Left cardiac atrium (tissue), 4 donors: ENCODE measurements around the gene KLRF1. TPM values are rescaled to one million over a fixed set of nuclear protein-coding genes. Genes with fewer than 3 reads are reported as not detected.

Source experiments
- ATAC-seq, 2 donors: fragments of 200-7000 bp; cut with Tn5 transposase; one replicate each; pipeline ENCODE4 v1.9.1; 2020; ENCODE audit warnings: mild to moderate bottlenecking in 2 of 2, moderate library complexity in 2 of 2
- DNase-seq: peaks from one replicate; pipeline ENCODE4 v3.0.0-alpha.2; 2020
- intact Hi-C, 2 donors: fragments of 100-400 bp; cut with DNase I; formaldehyde crosslinking; loops; one replicate each; pipeline versions ENCODE4 v1.14.1 to v1.15.1; 2022 to 2023
- long read RNA-seq: library from polyadenylated mRNA; unstranded; transcript quantifications from one replicate; pipeline ENCODE4 v2.0.0, GENCODE V29; 2021
- total RNA-seq, 2 donors: library from RNA; stranded (reverse); fragmentation: NEBNext Ultra II Directional; extraction: Animal tissue kit (Norgen Biotek cat#: 25700); gene quantifications; one replicate each; pipeline ENCODE4 v1.2.1, GENCODE V29; 2021
- donor health status: DM: no; HTN: yes; CAD: no.
- donor health status: DM: no; HTN: yes; CAD: no; lungs with severe emphysema.
- donor health status: DM: yes; HTN: yes; CAD: no.
- donor health status: Dilated cardiomyopathy.

Gene KLRF1
- under 1 TPM; 0.27 to 0.31 TPM for total RNA-seq
- long read RNA-seq: 0 reads

DNA sequence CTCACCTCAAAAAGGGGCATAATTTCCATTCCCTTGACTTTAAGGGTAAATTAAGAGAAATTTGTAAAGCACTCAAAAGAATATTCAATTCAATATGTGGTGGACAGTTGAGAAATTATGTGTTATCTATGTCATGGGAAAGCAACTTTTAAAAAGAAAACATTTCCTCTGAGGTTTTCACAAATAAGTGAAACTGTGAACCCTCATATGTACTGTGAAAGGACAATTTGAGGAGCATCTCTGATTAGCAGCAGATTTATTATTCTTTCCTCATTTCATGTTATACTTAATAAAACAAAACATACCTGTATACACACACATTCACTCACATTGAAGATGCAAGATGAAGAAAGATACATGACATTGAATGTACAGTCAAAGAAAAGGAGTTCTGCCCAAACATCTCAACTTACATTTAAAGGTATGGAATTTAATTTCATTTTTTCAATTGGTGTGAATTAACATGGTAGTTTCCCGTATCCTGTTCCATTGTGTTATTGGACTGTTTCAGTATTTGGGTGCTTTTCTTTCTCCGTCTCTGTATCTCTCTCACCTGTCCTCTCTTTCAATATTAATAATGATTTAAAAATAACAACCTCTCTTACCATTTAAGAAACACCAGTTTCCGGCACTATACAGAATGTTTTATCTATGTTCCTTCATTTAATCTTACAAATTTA lies at the start of gene KLRF1:
KLRF1 (plus strand) TSS at position 273 of the 680 bp plus-strand sequence; CDS start at position 337, 64 bp downstream.
- intact Hi-C loops: no loop called here
- ATAC-seq (no peak), DNase-seq (no peak)

- intact Hi-C loops: no loop called here
- ATAC-seq (no peak), DNase-seq (no peak)
Measured at GRCh38 chr12:9779209-9779608, 48.1 kb upstream of the KLRF1 start.

DNA sequence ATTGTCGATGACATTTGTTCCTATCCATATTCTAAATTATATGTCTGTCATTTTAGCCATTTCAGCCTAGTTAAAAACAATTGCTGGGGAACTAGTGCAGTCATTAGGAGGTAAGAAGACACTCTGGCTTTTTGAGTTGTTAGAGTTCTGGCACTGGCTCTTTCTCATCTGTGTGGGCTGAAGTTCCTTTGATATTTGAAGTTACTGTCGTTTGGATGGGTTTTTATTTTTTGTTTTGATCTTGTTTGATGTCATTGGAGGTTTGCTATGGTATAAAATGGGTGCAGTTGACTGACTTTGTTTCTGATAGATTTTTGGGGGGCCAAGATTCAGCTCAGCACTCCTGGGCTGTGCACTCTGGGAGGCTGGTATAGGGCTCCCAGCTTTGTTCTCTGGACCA lies 45.9 kb upstream of the KLRF1 start:
- DNase-seq: no peak
- ATAC-seq: no peak
- intact Hi-C loops: no loop called here

DNA sequence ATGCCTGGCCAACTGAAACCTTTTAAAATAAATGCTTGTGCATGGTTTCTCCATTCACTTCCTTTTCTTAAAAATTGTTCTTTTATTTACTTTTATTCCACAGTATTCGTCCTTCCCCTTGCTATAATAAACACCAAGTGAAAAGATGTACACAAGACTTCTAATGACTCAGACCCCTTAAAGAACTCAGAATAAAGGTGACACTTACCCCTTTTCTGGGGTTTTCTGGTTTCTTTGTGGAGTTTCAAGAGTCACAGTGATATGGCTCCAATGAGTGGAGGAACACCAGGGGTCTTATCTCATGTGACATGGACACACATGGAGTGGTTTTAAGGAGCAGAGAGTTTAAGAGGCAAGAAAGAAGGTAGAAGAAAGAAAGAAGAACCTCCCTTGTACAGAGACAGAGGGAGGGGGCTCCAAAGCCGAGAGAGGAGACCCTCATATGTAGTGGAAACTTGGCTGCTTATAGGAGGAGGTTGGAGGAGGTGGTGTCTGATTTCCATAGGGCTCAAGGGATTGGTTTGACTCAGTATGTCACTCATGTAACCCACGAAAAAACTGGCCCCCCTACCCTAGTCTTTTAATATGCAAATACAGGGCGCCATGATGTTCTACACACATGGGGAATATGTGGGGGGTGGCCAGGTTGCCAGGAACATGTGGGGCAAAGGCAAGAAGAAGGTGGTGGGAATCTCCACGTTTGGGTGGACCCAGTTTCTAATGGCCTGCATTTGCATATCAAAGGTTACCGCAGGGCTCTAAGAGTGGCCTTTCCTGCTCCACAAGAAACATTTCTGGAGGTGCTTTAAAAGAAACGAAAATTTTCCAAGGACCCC lies 44.5 kb upstream of the KLRF1 start:
- DNase-seq: no peak
- ATAC-seq: no peak
- intact Hi-C loops: no loop called here

- DNase-seq: no peak
- no peak for ATAC-seq
- intact Hi-C loops: no loop called here
Measured at GRCh38 chr12:9784326-9784725, 43.0 kb upstream of the KLRF1 start.

- DNase-seq (no peak), ATAC-seq (no peak)
- intact Hi-C loops: no loop called here
Measured at GRCh38 chr12:9784816-9785215, 42.5 kb upstream of the KLRF1 start.

- ATAC-seq: no peak
- intact Hi-C loops: no loop called here
- DNase-seq: no peak
Measured at GRCh38 chr12:9786726-9787717, 40.3 kb upstream of the KLRF1 start.

DNA sequence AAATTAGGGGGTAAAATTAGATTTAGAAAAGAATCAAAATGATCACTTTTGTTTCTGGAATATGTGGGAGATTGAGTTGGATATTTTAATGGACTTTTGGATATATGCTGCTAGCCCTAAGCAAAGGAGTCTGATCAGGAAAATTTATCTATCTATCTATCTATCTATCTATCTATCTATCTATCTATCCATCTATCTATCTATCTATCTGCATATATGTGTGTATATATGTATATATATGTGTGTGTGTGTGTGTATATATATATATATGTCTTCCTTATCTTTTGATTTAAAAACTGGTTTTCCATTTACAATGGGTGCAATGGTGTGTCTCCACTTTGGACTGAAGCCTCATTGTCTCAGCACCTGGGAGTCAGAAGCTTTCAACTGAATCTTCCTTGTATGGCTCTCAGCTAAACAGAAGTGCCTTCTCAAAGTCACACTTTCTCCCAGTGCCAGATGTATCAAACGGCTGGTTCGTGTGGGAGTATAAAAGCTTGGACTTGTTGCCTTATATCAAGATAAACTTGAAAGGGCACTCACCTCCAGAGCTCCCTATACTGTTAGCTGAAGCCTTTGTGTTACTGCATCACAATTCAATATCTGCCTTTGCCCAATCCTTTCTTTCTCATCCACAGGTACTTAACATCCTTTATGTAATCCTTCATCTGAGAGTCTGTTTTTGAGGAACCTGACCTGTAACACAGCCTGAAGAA lies 34.9 kb upstream of the KLRF1 start:
- DNase-seq: no peak
- intact Hi-C loops: no loop called here

GRCh38 chr12:9792961-9793617 lies 34.2 kb upstream of the KLRF1 start:
- DNase-seq (no peak), ATAC-seq (no peak)
- intact Hi-C loops: no loop called here

More for the DNA sequence above, 34.9 kb upstream of the KLRF1 start:
- ATAC-seq: no peak

GRCh38 chr12:9793779-9794395 lies 33.4 kb upstream of the KLRF1 start:
- ATAC-seq: no peak
- intact Hi-C loops: no loop called here
- DNase-seq: no peak

GRCh38 chr12:9794484-9795093 lies 32.7 kb upstream of the KLRF1 start:
- no peak for DNase-seq
- no peak for ATAC-seq
- intact Hi-C loops: loop anchor here in 1 of 2 donors (5.0 kb wide), 1 partner anchor 42 kb away; no protein-coding TSS in a partner anchor

DNA sequence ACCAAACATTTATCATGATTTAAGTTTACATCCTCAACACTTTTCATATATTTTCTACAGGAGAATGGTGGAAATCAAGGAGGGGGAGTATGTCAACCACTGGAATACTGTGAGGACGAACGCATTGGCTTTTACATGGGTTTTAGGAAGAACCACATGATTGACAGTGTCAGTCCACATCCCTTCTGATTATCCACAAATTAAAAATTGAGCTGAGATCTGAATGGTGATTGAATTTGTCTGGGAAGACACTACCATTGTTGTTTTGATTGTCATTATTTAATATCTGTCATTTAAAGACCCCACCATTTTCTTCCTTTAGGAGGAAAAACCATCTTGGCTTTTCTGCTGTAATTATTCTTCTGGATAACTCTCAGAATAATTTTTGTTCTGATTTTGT lies 31.3 kb upstream of the KLRF1 start:
- ATAC-seq: no peak
- no peak for DNase-seq
- intact Hi-C loops: loop anchor here in 1 of 2 donors (5.0 kb wide), 1 partner anchor 44 kb away; no protein-coding TSS in a partner anchor

DNA sequence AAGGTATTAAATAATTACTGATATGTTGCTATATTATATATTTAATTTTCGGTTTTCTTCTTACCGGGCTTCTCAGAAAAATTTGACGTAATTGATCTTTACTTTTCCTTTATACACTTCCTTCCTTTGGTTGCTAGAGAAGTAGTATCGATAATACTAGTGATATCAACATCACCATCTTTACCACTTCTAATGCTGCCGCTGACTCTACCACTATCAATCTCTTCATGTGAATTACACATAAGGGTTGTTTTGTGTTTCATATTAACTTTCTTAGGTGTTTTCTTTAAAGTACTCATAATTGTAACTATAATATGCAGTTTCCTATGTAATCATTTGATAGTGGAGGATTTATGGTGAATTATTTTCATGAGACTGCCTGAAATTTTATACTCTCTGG lies 30.9 kb upstream of the KLRF1 start:
- intact Hi-C loops: loop anchor here in 1 of 2 donors (5.0 kb wide), 1 partner anchor 44 kb away; no protein-coding TSS in a partner anchor
- DNase-seq (no peak), ATAC-seq (no peak)

GRCh38 chr12:9796971-9797370 lies 30.3 kb upstream of the KLRF1 start:
- DNase-seq (no peak), ATAC-seq (no peak)
- intact Hi-C loops: loop anchor here in 1 of 2 donors (5.0 kb wide), 1 partner anchor 45 kb away; no protein-coding TSS in a partner anchor

DNA sequence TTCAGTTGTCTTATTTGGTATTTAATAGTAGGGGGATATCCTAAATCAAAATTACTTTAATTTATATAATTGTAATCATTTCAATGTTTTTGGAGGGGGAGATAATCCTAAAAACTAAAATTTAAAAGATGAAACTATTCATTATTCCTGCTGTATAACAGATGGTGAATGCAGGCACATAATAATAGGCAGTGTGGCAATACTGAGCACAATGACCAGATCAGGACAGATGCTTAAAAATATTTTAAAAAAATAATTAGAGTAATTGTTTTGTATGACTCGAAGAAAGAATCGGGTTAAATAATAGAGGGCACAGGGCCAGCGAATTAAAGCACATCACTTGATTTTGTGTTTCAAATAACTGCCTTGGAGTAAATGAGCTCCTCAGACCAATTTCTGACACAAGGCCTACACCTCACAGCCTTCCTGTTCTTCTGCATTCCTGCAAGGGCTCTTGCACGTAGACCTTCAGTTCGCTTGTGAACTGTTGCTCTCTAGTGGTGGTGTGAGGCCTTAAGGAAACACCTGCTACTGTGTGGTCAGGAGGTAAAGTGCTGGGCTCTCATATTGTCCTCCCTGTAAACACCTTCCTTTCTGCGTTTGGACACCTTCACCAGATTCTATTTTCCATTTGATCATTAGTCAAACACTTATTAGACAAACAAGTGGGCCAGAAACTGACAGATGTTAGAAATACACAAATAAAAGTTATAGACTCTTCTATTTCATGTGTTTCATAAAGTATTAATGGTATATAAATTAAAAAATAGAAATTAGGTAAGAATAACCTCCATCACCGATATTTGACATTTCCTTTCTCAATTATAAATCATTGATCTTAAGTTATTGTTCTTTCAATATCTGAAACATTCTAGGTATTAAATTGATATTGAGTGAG lies 29.3 kb upstream of the KLRF1 start:
- intact Hi-C loops: loop anchor here in 1 of 2 donors (5.0 kb wide), 1 partner anchor 46 kb away; no protein-coding TSS in a partner anchor
- peak; percentile 77 to 82 for ATAC-seq
- no peak for DNase-seq

DNA sequence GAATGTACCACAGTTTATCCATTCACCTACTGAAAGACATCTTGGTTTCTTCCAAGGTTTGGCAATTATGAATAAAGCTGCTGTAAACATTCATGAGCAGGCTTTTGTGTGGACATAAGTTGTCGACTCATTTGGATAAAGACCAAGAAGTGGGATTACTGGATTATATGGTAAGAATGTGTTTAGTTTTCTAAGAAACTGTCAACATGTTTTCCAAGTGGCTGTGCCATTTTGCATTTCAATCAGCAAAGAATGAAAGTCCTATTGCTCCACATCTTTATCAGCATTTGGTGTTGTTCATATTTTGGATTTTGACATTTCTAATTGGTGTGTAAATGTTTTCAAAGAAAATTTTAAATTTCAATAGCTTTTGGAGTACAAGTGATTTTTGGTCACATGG lies 27.3 kb upstream of the KLRF1 start:
- DNase-seq: no peak
- no peak for ATAC-seq
- intact Hi-C loops: loop anchor here in 1 of 2 donors (5.0 kb wide), 1 partner anchor 48 kb away; no protein-coding TSS in a partner anchor
